HepG2 (cell line): ENCODE results near the gene NPW. TPM values are rescaled to one million over a fixed set of nuclear protein-coding genes. Genes with fewer than 3 reads are reported as not detected.
A peak's percentile ranks its signal among the peaks of the same experiment; 100 is the strongest.

Experiments used
- ARID2 ChIP-seq: sonication (generic); formaldehyde crosslinking; IDR thresholded peaks from 2 replicates; pipeline ENCODE4 v1.8.1; 2022; ENCODE audit warnings: mild to moderate bottlenecking, missing genetic modification reagents, borderline replicate concordance
- ATF2 ChIP-seq: sonication (generic); formaldehyde crosslinking; IDR thresholded peaks from 2 replicates; pipeline ENCODE4 v1.4.0; 2020; ENCODE audit warnings: missing genetic modification reagents
- HNRNPL ChIP-seq: fragments of 200-400 bp; formaldehyde crosslinking; IDR thresholded peaks from 2 replicates; pipeline ENCODE4 v1.6.1; 2017; ENCODE audit warnings: mild to moderate bottlenecking, low read depth, low read length
- IRF9 ChIP-seq: sonication (generic); formaldehyde crosslinking; IDR thresholded peaks from 2 replicates; pipeline ENCODE4 v1.8.0; 2022; ENCODE audit warnings: missing genetic modification reagents, mild to moderate bottlenecking, borderline replicate concordance
- SAP130 ChIP-seq: IDR thresholded peaks from 2 replicates; pipeline ENCODE4 v1.6.1; 2016; ENCODE audit warnings: low read depth
- ZMAT3 ChIP-seq: sonication (generic); formaldehyde crosslinking; conservative IDR thresholded peaks from 2 replicates; pipeline ENCODE4 v1.7.0; 2021; ENCODE audit warnings: missing genetic modification reagents
- ZNF207 ChIP-seq: fragments of 450-650 bp; IDR thresholded peaks from 2 replicates; pipeline ENCODE4 v1.6.1; 2016; ENCODE audit warnings: antibody characterized with exemption, borderline replicate concordance
- ZNF281 ChIP-seq: sonication (generic); formaldehyde crosslinking; IDR thresholded peaks from 2 replicates; pipeline ENCODE4 v1.4.0; 2020; ENCODE audit warnings: missing genetic modification reagents, borderline replicate concordance
- ZNF713 ChIP-seq: sonication (generic); formaldehyde crosslinking; IDR thresholded peaks from 2 replicates; pipeline ENCODE4 v1.4.0; 2020; ENCODE audit warnings: mild to moderate bottlenecking, missing genetic modification reagents
- polyA plus RNA-seq, 8 experiments: library from polyadenylated mRNA; depleted of rRNA in 3 of 8; stranded (reverse) in 7 of 8; unstranded in 1 of 8; fragments of >200 nt; fragmentation: Illumina TruSeq in 4 of 8; extraction: Trizol in 4 of 8; gene quantifications; 2 replicates each; pipeline versions ENCODE4 v1.2.1 to v1.2.3, GENCODE V29; 2011 to 2016; ENCODE audit warnings: low read depth in 4 of 8, missing spikeins in 1 of 8, mixed read lengths in 1 of 8; ENCODE audit not compliant: insufficient read depth in 1 of 8
- total RNA-seq, 5 experiments: library from RNA; depleted of rRNA; stranded (reverse); fragments of >200 nt; fragmentation: Illumina TruSeq; extraction: Trizol; gene quantifications; 2 replicates each; pipeline ENCODE4 v1.2.3, GENCODE V29; 2016; ENCODE audit warnings: low read depth in 1 of 5
- TF ChIP-seq, protein P1 (sequence below): sonication (generic); formaldehyde crosslinking; IDR thresholded peaks from 2 replicates; pipeline ENCODE4 v1.4.0; 2020; ENCODE audit warnings: missing genetic modification reagents
- TF ChIP-seq, protein P2 (sequence below): sonication (generic); formaldehyde crosslinking; IDR thresholded peaks from 2 replicates; pipeline ENCODE4 v1.4.0; 2020; ENCODE audit warnings: mild to moderate bottlenecking, missing genetic modification reagents

The NPW gene
- total and polyA plus RNA-seq, 2 of the 13 experiments (the other 11 are each of a cell fraction or from before 2014, with no cell fraction given), result 0.24 to 0.97 TPM

DNA sequence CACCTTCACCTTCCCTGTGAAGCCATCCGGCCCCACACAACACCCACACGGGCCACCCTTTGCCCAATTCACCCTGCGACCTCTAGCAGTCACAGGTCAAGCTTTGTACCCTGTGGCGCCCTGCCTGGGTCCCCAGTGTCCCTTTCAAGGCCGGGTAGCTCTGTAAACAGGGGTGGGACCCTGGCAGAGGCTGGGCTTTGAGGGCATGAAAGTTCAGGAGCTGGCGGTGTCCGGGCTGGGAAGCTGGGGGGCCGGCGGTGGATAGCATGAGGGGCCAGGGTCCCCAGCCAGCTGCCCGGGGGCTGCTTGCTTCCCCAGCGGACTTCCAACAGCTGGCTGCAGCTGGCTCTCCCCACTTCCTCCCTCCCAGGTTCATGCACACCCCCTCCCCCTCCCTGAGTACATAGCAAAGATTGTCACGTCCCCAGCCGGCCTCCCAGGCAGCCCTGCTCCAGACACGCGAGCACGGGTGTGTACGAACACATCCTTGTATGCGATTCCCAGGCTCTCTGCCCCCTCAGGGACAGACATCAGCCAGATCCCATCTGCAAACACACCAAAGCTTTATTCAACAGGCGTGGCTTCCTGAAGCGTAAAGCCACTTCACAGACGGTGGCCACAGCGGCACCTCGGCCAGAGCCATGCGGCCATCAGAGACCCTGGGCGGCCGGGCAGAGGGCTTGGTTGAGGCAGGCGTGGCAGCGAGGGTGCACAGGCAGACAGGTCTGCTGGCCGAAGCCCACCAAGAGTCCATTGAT is 19.9 kb downstream of the NPW start (continued):
- TF ChIP-seq, protein P1, sequence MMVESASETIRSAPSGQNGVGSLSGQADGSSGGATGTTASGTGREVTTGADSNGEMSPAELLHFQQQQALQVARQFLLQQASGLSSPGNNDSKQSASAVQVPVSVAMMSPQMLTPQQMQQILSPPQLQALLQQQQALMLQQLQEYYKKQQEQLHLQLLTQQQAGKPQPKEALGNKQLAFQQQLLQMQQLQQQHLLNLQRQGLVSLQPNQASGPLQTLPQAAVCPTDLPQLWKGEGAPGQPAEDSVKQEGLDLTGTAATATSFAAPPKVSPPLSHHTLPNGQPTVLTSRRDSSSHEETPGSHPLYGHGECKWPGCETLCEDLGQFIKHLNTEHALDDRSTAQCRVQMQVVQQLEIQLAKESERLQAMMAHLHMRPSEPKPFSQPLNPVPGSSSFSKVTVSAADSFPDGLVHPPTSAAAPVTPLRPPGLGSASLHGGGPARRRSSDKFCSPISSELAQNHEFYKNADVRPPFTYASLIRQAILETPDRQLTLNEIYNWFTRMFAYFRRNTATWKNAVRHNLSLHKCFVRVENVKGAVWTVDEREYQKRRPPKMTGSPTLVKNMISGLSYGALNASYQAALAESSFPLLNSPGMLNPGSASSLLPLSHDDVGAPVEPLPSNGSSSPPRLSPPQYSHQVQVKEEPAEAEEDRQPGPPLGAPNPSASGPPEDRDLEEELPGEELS (CRISPR knock-in tag), result peak; percentile 83
- TF ChIP-seq ZNF713 (CRISPR knock-in tag) (peak; percentile 34; the same call in 1 of the 2 replicates), SAP130 (peak; percentile 86), ZMAT3 (CRISPR knock-in tag) (peak; percentile 80), ARID2 (CRISPR knock-in tag) (peak; percentile 88; the same call in 1 of the 2 replicates), ZNF281 (peak; percentile 91), ZNF207 (no peak), ATF2 (CRISPR knock-in tag) (no peak), IRF9 (no peak), HNRNPL (peak; percentile 100)
- TF ChIP-seq, protein P2, sequence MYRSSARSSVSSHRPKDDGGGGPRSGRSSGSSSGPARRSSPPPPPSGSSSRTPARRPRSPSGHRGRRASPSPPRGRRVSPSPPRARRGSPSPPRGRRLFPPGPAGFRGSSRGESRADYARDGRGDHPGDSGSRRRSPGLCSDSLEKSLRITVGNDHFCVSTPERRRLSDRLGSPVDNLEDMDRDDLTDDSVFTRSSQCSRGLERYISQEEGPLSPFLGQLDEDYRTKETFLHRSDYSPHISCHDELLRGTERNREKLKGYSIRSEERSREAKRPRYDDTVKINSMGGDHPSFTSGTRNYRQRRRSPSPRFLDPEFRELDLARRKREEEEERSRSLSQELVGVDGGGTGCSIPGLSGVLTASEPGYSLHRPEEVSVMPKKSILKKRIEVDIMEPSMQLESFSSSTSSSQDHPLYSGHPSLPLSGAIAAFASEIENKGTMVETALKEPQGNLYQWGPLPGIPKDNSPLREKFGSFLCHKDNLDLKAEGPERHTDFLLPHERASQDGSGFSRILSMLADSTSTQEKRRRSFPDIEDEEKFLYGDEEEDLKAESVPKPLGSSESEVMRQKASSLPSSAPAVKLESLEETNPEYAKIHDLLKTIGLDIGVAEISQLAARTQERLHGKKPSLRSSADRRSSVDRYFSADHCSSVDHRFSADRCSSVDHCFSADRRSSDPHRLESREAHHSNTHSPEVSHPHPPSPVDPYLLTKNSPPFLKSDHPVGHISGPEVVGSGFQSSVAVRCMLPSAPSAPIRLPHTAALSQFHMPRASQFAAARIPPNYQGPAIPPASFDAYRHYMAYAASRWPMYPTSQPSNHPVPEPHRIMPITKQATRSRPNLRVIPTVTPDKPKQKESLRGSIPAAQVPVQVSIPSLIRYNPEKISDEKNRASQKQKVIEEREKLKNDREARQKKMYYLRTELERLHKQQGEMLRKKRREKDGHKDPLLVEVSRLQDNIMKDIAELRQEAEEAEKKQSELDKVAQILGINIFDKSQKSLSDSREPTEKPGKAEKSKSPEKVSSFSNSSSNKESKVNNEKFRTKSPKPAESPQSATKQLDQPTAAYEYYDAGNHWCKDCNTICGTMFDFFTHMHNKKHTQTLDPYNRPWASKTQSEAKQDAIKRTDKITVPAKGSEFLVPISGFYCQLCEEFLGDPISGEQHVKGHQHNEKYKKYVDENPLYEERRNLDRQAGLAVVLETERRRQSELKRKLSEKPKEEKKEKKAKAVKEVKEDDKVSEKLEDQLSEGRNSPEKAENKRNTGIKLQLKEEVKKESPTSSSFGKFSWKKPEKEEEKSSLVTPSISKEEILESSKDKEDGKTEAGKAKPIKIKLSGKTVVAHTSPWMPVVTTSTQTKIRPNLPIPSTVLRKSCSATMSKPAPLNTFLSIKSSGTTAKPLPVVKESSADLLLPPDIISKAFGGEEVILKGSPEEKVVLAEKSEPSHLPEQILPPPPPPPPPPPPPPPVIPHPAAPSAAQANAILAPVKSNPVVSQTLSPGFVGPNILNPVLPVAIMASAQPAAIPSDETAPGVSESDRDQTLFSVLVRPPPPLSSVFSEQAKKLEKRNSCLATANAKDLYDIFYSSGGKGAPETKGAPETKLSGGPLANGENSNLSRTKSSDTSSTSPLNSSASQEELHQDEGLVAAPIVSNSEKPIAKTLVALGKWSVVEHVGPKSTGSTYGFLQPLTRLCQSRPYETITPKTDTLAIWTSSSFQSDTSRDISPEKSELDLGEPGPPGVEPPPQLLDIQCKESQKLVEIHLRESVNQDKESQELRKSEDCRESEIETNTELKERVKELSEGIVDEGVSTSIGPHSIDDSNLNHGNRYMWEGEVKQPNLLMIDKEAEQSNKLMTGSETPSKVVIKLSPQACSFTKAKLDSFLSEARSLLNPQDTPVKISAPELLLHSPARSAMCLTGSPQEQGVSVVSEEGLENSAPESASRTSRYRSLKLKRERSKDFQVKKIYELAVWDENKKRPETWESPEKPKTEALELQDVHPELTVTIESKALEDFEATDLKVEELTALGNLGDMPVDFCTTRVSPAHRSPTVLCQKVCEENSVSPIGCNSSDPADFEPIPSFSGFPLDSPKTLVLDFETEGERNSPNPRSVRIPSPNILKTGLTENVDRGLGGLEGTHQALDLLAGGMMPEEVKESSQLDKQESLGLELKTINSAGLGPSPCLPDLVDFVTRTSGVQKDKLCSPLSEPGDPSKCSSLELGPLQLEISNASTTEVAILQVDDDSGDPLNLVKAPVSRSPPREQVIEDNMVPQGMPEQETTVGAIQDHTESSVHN (CRISPR knock-in tag), result peak; percentile 10; the same call in 1 of the 2 replicates
